T-helper 17 cell (primary cell): ENCODE data around the gene UCHL3. TPM values are rescaled to one million over a fixed set of nuclear protein-coding genes. Genes with fewer than 3 reads are reported as not detected.

Experiments used
- ATAC-seq: fragments of 150-1000 bp; cut with Tn5 transposase; 2 replicates; pipeline ENCODE4 v1.10.0; 2021; ENCODE audit warnings: mild to moderate bottlenecking, moderate library complexity
- DNase-seq, 3 donors: peaks; one replicate each; pipeline versions ENCODE4 v3.0.0 to v3.0.0-alpha.2; 2020 to 2021
- H3K9me3 ChIP-seq: one replicate; pipeline ENCODE4 v1.7.0; 2013; ENCODE audit warnings: low read length, mild to moderate bottlenecking; ENCODE audit not compliant: control insufficient read depth, poor library complexity, severe bottlenecking
- H3K27ac Mint-ChIP-seq: one replicate; pipeline ENCODE4 v1.8.0; 2022; ENCODE audit warnings: mild to moderate bottlenecking, moderate library complexity, mixed read lengths
- H3K27me3 Mint-ChIP-seq: one replicate; pipeline ENCODE4 v1.8.0; 2022; ENCODE audit warnings: mixed read lengths
- H3K36me3 Mint-ChIP-seq: one replicate; pipeline ENCODE4 v1.8.0; 2022; ENCODE audit warnings: low read depth, mixed read lengths
- H3K4me1 Mint-ChIP-seq: one replicate; pipeline ENCODE4 v1.8.0; 2022; ENCODE audit warnings: mild to moderate bottlenecking, mixed read lengths
- H3K4me3 Mint-ChIP-seq: one replicate; pipeline ENCODE4 v1.8.0; 2022; ENCODE audit warnings: mild to moderate bottlenecking, moderate library complexity, mixed read lengths
- total RNA-seq, 4 donors: library from RNA in 2 of 4; stranded (reverse) in 2 of 4; gene quantifications; one replicate each; pipeline ENCODE4 v1.2.3 and lab custom pipeline; 2022 to 2026

Gene UCHL3
- total RNA-seq: 10 to 100 TPM; 18.2 to 27.3 TPM
- 1.4 to 2.5 reads per million in 2 donors for total RNA-seq (lab: John Stamatoyannopoulos, UW)

GRCh38 chr13:75549262-75550158 is at the start of gene UCHL3:
UCHL3 (plus strand) TSS chr13:75549791; CDS start chr13:75549821, 30 bp downstream.
- peaks cover 15% of the 10 kb centered on the region for H3K36me3 Mint-ChIP-seq
- peak; percentile 94 to 99 (median 96) for DNase-seq
- peaks cover 36% of the 10 kb centered on the region for H3K4me1 Mint-ChIP-seq
- H3K4me3 Mint-ChIP-seq: peak within 1 kb of the TSS; percentile 97
- H3K9me3 ChIP-seq: no peaks in the 10 kb centered on the region
- peak; percentile 94 for ATAC-seq
- peak within 1 kb of the TSS; percentile 98 for H3K27ac Mint-ChIP-seq
- H3K27me3 Mint-ChIP-seq: no peaks in the 10 kb centered on the region

GRCh38 chr13:75505327-75505726 is 44.3 kb upstream of the UCHL3 start:
- no peak for ATAC-seq
- no peaks in the 10 kb centered on the region for H3K9me3 ChIP-seq
- no peak for DNase-seq
- Mint-ChIP-seq H3K4me1 (no peaks in the 10 kb centered on the region), H3K4me3 (no peak overlapping the region), H3K27me3 (no peaks in the 10 kb centered on the region), H3K36me3 (no peaks in the 10 kb centered on the region), H3K27ac (no peak overlapping the region)

GRCh38 chr13:75506018-75506417 is 43.6 kb upstream of the UCHL3 start:
- Mint-ChIP-seq H3K27ac (no peak overlapping the region), H3K4me1 (no peaks in the 10 kb centered on the region), H3K27me3 (no peaks in the 10 kb centered on the region), H3K4me3 (no peak overlapping the region), H3K36me3 (no peaks in the 10 kb centered on the region)
- no peaks in the 10 kb centered on the region for H3K9me3 ChIP-seq
- ATAC-seq (no peak), DNase-seq (no peak)

- no peak for DNase-seq
- Mint-ChIP-seq H3K4me1 (no peaks in the 10 kb centered on the region), H3K4me3 (no peak overlapping the region), H3K36me3 (no peaks in the 10 kb centered on the region), H3K27me3 (peaks cover 5% of the 10 kb centered on the region), H3K27ac (no peak overlapping the region)
- no peaks in the 10 kb centered on the region for H3K9me3 ChIP-seq
- ATAC-seq: no peak
Measured at GRCh38 chr13:75507027-75508001, 42.3 kb upstream of the UCHL3 start.

- Mint-ChIP-seq H3K27ac (no peak overlapping the region), H3K27me3 (peaks cover 9% of the 10 kb centered on the region), H3K4me3 (no peak overlapping the region), H3K36me3 (no peaks in the 10 kb centered on the region), H3K4me1 (no peaks in the 10 kb centered on the region)
- ATAC-seq (no peak), DNase-seq (no peak)
- no peaks in the 10 kb centered on the region for H3K9me3 ChIP-seq
Measured at GRCh38 chr13:75508002-75508548, 41.5 kb upstream of the UCHL3 start.

GRCh38 chr13:75511051-75511625 is 38.5 kb upstream of the UCHL3 start:
- Mint-ChIP-seq H3K4me3 (no peak overlapping the region), H3K4me1 (no peaks in the 10 kb centered on the region), H3K27me3 (peaks cover 12% of the 10 kb centered on the region), H3K27ac (no peak overlapping the region), H3K36me3 (no peaks in the 10 kb centered on the region)
- no peaks in the 10 kb centered on the region for H3K9me3 ChIP-seq
- DNase-seq (no peak), ATAC-seq (no peak)

GRCh38 chr13:75512253-75512652 is 37.3 kb upstream of the UCHL3 start:
- H3K36me3 Mint-ChIP-seq: no peaks in the 10 kb centered on the region
- no peaks in the 10 kb centered on the region for H3K4me1 Mint-ChIP-seq
- no peaks in the 10 kb centered on the region for H3K9me3 ChIP-seq
- ATAC-seq: no peak
- peaks cover 12% of the 10 kb centered on the region for H3K27me3 Mint-ChIP-seq
- DNase-seq: no peak
- no peak overlapping the region for H3K4me3 Mint-ChIP-seq
- H3K27ac Mint-ChIP-seq: no peak overlapping the region

- no peak for ATAC-seq
- Mint-ChIP-seq H3K36me3 (no peaks in the 10 kb centered on the region), H3K4me1 (no peaks in the 10 kb centered on the region), H3K27me3 (peaks cover 12% of the 10 kb centered on the region), H3K4me3 (no peak overlapping the region), H3K27ac (no peak overlapping the region)
- no peaks in the 10 kb centered on the region for H3K9me3 ChIP-seq
- DNase-seq: no peak
Measured at GRCh38 chr13:75513271-75513670, 36.3 kb upstream of the UCHL3 start.

GRCh38 chr13:75514080-75514995 is 35.3 kb upstream of the UCHL3 start:
- DNase-seq (no peak), ATAC-seq (no peak)
- no peak overlapping the region for H3K4me3 Mint-ChIP-seq
- no peaks in the 10 kb centered on the region for H3K36me3 Mint-ChIP-seq
- H3K27me3 Mint-ChIP-seq: peaks cover 12% of the 10 kb centered on the region
- no peaks in the 10 kb centered on the region for H3K9me3 ChIP-seq
- H3K27ac Mint-ChIP-seq: no peak overlapping the region
- no peaks in the 10 kb centered on the region for H3K4me1 Mint-ChIP-seq

GRCh38 chr13:75518439-75519088 is 31.0 kb upstream of the UCHL3 start:
- H3K4me3 Mint-ChIP-seq: no peak overlapping the region

GRCh38 chr13:75521956-75522355 is 27.6 kb upstream of the UCHL3 start:
- DNase-seq (no peak), ATAC-seq (no peak)
- no peaks in the 10 kb centered on the region for H3K36me3 Mint-ChIP-seq
- H3K4me1 Mint-ChIP-seq: no peaks in the 10 kb centered on the region
- no peak overlapping the region for H3K27ac Mint-ChIP-seq
- no peaks in the 10 kb centered on the region for H3K9me3 ChIP-seq
- H3K27me3 Mint-ChIP-seq: no peaks in the 10 kb centered on the region
- no peak overlapping the region for H3K4me3 Mint-ChIP-seq

More at GRCh38 chr13:75518439-75519088, 31.0 kb upstream of the UCHL3 start:
- H3K9me3 ChIP-seq: no peaks in the 10 kb centered on the region
- DNase-seq (no peak), ATAC-seq (no peak)
- H3K4me1 Mint-ChIP-seq: no peaks in the 10 kb centered on the region
- H3K27ac Mint-ChIP-seq: no peak overlapping the region
- H3K27me3 Mint-ChIP-seq: no peaks in the 10 kb centered on the region
- H3K36me3 Mint-ChIP-seq: no peaks in the 10 kb centered on the region
